ENCODE measurements around the gene CFI. TPM values are rescaled to one million over a fixed set of nuclear protein-coding genes. Genes with fewer than 3 reads are reported as not detected.

CFI gene
- total and polyA plus RNA-seq, 9 of the 15 experiments (the other 6 are each of a cell fraction or from before 2014, with no cell fraction given), result 0.30 to 8.4 (median 0.95) TPM

- TF ChIP-seq ZBTB9 (CRISPR knock-in tag; IDR thresholded peaks at IDR 0.05) (no peak), HIVEP1 (CRISPR knock-in tag; IDR thresholded peaks at IDR 0.05) (no peak), ATF3 (IDR thresholded peaks at IDR 0.05) (peak; percentile 95), ATF3 (CRISPR knock-in tag; conservative IDR thresholded peaks at IDR 0.05) (no peak), E2F1 (CRISPR knock-in tag; IDR thresholded peaks at IDR 0.05) (no peak), FOSL1 (tag; conservative IDR thresholded peaks at IDR 0.05) (peak; percentile 93), ZNF354B (CRISPR knock-in tag; IDR thresholded peaks at IDR 0.05) (no peak), NFE2 (IDR thresholded peaks at IDR 0.05; ENCODE audit: low read depth) (peak; percentile 74), ZNF41 (CRISPR knock-in tag; conservative IDR thresholded peaks at IDR 0.05) (no peak), SRSF9 (IDR thresholded peaks at IDR 0.05; ENCODE audit: borderline replicate concordance, low read depth, low read length) (no peak), ZBTB17 (CRISPR knock-in tag; IDR thresholded peaks at IDR 0.05) (no peak), ETV5 (CRISPR knock-in tag; IDR thresholded peaks at IDR 0.05; ENCODE audit: low read depth) (no peak), PHB2 (IDR thresholded peaks at IDR 0.05; ENCODE audit: low read depth) (no peak), ZNF133 (CRISPR knock-in tag; IDR thresholded peaks at IDR 0.05) (no peak), ZNF384 (IDR thresholded peaks at IDR 0.05; ENCODE audit: low read depth, low read length) (peak; percentile 87), DEAF1 (CRISPR knock-in tag; IDR thresholded peaks at IDR 0.05) (no peak), EP400 (IDR thresholded peaks at IDR 0.05) (no peak; the same call in 1 of the 2 replicates), CBX3 (IDR thresholded peaks at IDR 0.05; ENCODE audit: borderline replicate concordance in 1 of 2, low read length in 2 of 2) (peak in 1 of 2 experiments; percentile 31; a peak in 1 of 3 replicates), ARNT (IDR thresholded peaks at IDR 0.05) (peak in 1 of 2 experiments; percentile 89; a peak in 2 of 4 replicates), JUND (IDR thresholded peaks at IDR 0.05; ENCODE audit: borderline replicate concordance, low read depth, low read length) (peak; percentile 95), JUND (tag; IDR thresholded peaks at IDR 0.05; ENCODE audit: borderline replicate concordance, low read depth, low read length) (peak; percentile 91), E2F4 (CRISPR knock-in tag; IDR thresholded peaks at IDR 0.05; ENCODE audit: low read depth) (no peak), SIRT6 (IDR thresholded peaks at IDR 0.05; ENCODE audit: low read depth, low read length) (no peak), SAFB (IDR thresholded peaks at IDR 0.05; ENCODE audit: borderline replicate concordance, low read depth, low read length) (no peak)
Observed at GRCh38 chr4:109721033-109721432, 80.8 kb downstream of the CFI start (continued).

Data from K562 (cell line).